ENCODE measurements around the gene PRAMEF5.
"Not testable (repeated sequence)": the region's sequence is repeated elsewhere in the genome, so short reads cannot be mapped to it uniquely, and the experiment has no call there.

The PRAMEF5 gene

GRCh38 chr1:13253898-13254297 lies at the start of gene PRAMEF5:
Gene PRAMEF5 (plus strand): TSS chr1:13254198. CDS start chr1:13259269, 5,071 bp downstream.
- H4K20me1 ChIP-seq, H3K4me3 ChIP-seq, H3K4me1 ChIP-seq, H3K27ac ChIP-seq, H3K27me3 ChIP-seq, H3K4me2 ChIP-seq, H3K36me3 ChIP-seq, H3K9ac ChIP-seq, H3K9me3 ChIP-seq: not testable (repeated sequence)

DNA sequence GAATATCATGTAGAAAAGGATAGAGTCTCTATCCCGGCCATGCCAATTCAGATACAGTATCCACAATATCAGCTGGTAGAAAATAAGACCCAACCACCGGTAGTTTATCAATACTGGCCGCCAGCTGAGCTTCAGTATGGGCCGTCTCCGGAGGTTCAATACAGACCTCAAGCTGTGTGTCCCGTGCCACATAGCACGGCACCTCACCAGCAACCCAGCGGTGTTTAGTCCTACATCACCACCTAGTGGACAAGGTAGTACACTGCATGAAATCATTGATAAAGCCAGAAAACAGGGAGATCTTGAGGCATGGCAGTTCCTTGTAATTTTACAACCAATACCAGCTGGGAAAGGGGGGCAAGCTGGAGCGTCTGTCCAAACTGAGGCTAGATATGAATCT lies 45.3 kb upstream of the PRAMEF5 start:
- H3K9me3 ChIP-seq, H3K36me3 ChIP-seq, H3K4me1 ChIP-seq, H3K4me2 ChIP-seq, H3K27ac ChIP-seq, H4K20me1 ChIP-seq, H3K4me3 ChIP-seq, H3K9ac ChIP-seq, H3K27me3 ChIP-seq: not testable (repeated sequence)

DNA sequence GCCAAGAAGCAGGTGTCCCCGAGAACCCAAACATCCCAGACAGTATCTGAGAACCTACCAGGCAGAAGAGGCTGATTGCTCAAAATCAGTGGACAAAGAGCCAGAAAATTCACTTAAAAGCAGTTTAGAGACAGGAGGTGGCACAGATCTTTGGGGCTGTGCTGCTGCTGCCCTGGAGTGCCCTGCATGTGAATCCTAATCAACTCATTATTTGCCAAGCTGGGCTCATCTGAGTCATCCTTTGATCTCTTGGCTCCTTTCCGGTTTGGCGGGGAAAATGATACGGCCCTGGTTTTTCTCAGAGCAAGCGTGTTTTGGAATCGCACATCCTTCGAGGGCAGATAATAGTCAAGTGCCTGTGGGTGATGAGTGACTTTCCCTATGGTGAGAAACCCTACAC lies 37.4 kb upstream of the PRAMEF5 start:
- H3K27ac ChIP-seq, H3K27me3 ChIP-seq, H3K9ac ChIP-seq, H3K4me3 ChIP-seq, H3K4me2 ChIP-seq, H4K20me1 ChIP-seq, H3K4me1 ChIP-seq, H3K9me3 ChIP-seq, H3K36me3 ChIP-seq: not testable (repeated sequence)

DNA sequence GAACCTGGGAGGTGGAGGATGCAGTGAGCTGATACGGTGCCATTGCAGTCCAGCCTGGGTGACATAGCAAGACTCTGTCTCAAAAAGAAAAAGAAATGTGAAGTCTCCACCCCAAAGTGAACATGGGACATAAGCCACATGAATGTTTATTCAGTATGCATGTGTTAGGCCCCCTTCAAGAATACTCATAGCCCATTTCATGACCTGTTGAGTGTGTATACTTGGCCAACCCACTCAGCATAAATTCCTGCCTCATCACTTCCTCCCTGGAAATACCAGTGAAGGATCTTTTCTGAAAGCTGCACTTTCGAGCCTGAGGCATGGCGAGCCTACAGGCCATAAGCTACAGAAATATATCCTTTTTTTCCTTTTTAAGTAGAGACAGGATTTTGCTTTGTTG lies 34.8 kb upstream of the PRAMEF5 start:
- not testable (repeated sequence) for H4K20me1 ChIP-seq, H3K9me3 ChIP-seq, H3K4me1 ChIP-seq, H3K9ac ChIP-seq, H3K27ac ChIP-seq, H3K4me3 ChIP-seq, H3K27me3 ChIP-seq, H3K4me2 ChIP-seq, H3K36me3 ChIP-seq

DNA sequence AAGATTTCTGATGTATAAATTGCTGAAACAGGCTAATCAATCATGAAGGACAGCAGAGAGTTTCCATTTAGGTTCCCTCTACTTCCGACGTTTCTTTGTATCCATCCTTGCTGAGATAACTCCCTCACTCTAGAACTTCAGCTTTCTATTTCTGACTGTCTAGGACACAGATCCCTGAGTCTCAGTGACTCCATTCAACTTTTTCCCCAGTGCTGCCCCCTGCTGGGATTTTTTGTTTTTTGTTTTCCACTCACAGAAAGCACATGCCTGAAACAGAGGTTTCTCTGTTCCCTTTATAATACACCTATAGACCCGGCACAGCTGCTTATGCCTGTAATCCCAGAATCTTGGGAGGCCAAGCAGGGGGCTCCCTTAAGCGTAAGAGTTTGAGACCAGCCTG lies 31.2 kb upstream of the PRAMEF5 start:
- H3K4me2 ChIP-seq, H4K20me1 ChIP-seq, H3K4me1 ChIP-seq, H3K4me3 ChIP-seq, H3K27me3 ChIP-seq, H3K9me3 ChIP-seq, H3K9ac ChIP-seq, H3K36me3 ChIP-seq, H3K27ac ChIP-seq: not testable (repeated sequence)

- Histone ChIP-seq H3K9ac (no peak overlapping the region), H4K20me1 (no peaks in the 10 kb centered on the region), H3K36me3 (no peaks in the 10 kb centered on the region), H3K27me3 (no peaks in the 10 kb centered on the region), H3K9me3 (no peaks in the 10 kb centered on the region), H3K4me1 (no peaks in the 10 kb centered on the region), H3K4me3 (no peak overlapping the region), H3K4me2 (no peak overlapping the region), H3K27ac (no peak overlapping the region)
- no peak for TF ChIP-seq Cebpa-rat (IDR thresholded peaks at IDR 0.05)
Observed at GRCh38 chr1:13224480-13225060, 29.4 kb upstream of the PRAMEF5 start.

DNA sequence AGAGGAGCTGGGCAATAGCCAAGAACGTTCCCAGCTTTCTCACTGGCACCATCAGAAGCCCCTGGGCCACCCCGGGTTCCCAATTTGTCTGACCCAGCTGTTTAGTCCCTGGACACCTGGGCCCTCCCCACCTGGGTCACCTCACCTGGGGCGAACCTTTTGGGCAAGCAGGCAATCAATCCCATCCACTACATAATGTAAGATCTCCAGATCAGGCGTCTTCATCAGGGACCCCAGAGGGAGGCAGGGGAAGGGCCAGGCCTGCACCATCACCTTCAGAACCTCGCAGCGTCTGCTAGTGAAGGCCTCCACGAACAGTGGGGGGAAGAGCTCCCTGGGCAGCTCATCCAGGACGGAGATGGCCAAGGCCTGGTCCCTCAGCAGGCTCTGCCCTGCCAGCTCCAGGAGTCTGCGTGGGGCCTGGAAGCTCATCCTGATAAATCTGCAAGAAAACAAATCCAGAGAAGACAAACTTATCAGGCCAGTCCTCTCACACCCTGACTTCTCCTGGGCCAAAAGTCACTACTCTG lies 28.3 kb upstream of the PRAMEF5 start, which contains the start of gene PRAMEF18:
Gene PRAMEF18 (minus strand): TSS at position 480 of the 530 bp plus-strand sequence. CDS start 48 bp downstream, at position 432.
- H4K20me1 ChIP-seq, H3K9me3 ChIP-seq, H3K27ac ChIP-seq, H3K36me3 ChIP-seq, H3K9ac ChIP-seq, H3K4me3 ChIP-seq, H3K4me2 ChIP-seq, H3K4me1 ChIP-seq, H3K27me3 ChIP-seq: not testable (repeated sequence)

- H3K27ac ChIP-seq, H3K27me3 ChIP-seq, H3K4me1 ChIP-seq, H3K4me2 ChIP-seq, H3K9ac ChIP-seq, H4K20me1 ChIP-seq, H3K9me3 ChIP-seq, H3K4me3 ChIP-seq, H3K36me3 ChIP-seq: not testable (repeated sequence)
Observed at GRCh38 chr1:13227271-13228055, 26.5 kb upstream of the PRAMEF5 start.

- no peak overlapping the region for H3K9ac ChIP-seq
- no peak for TF ChIP-seq Cebpa-rat (IDR thresholded peaks at IDR 0.05)
- no peak overlapping the region for H3K27ac ChIP-seq
- H3K27me3 ChIP-seq, result no peaks in the 10 kb centered on the region
- H3K9me3 ChIP-seq, result no peaks in the 10 kb centered on the region
- no peak overlapping the region for H3K4me2 ChIP-seq
- no peaks in the 10 kb centered on the region for H3K36me3 ChIP-seq
- H3K4me1 ChIP-seq, result no peaks in the 10 kb centered on the region
- no peaks in the 10 kb centered on the region for H4K20me1 ChIP-seq
- H3K4me3 ChIP-seq, result no peak overlapping the region
Observed at GRCh38 chr1:13228343-13228781, 25.6 kb upstream of the PRAMEF5 start.

GRCh38 chr1:13230096-13230495 lies 23.9 kb upstream of the PRAMEF5 start:
- H3K27me3 ChIP-seq, H4K20me1 ChIP-seq, H3K4me1 ChIP-seq, H3K9ac ChIP-seq, H3K4me3 ChIP-seq, H3K9me3 ChIP-seq, H3K36me3 ChIP-seq, H3K4me2 ChIP-seq, H3K27ac ChIP-seq: not testable (repeated sequence)

DNA sequence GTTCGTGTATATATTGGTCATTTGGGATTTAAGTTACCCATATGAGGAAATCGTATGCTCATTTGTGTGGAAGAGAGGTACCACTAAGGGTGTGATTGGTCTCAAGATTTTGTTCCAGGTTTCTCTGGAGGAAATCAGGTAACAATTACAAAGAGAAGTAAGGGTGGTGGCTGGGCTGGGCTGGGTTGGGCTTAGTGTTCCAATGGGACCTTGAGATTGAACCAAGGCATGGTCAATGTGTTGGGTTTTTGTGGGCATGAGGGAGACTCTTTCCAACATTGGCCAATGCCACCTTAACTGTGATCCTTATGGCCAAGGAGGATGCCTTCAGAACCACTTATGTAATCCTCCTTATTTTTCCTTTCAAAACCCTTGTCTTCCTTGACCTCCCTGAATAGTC lies 23.4 kb upstream of the PRAMEF5 start:
- H3K9me3 ChIP-seq, H3K27ac ChIP-seq, H3K9ac ChIP-seq, H3K4me2 ChIP-seq, H3K4me1 ChIP-seq, H3K27me3 ChIP-seq, H3K36me3 ChIP-seq, H4K20me1 ChIP-seq, H3K4me3 ChIP-seq: not testable (repeated sequence)

DNA sequence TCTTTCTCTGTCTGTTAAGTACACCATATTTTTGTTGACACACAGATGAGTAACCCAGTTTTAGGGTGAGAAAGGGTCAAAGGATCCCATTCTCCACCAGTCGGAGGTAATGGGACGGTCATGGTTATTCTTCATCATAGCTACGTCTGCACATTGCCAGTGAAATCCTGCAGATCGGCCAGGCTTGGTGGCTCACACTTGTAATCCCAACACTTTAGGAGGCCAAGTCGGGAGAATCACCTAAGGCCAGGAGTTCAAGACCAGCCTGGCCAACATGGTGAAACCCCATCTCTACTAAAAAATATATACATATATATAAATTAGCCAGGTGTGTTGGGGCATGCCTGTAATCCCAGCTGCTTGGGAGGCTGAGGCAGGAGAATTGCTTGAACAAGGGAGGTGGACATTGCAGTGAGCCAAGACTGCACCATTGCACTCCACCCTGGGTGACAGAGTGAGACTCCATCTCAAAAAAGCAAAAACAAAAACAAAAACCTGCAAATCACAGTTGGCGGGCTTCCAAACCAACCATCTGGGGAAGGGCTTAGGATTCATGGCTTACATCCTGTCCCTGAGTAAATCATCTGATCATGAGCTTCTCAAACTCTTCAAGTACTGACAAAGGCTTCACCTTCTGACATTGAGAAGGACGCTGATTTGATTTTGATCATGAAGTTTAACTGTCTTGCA lies 22.8 kb upstream of the PRAMEF5 start:
- H3K36me3 ChIP-seq, H3K4me3 ChIP-seq, H3K4me1 ChIP-seq, H3K27ac ChIP-seq, H3K27me3 ChIP-seq, H3K4me2 ChIP-seq, H3K9ac ChIP-seq, H4K20me1 ChIP-seq, H3K9me3 ChIP-seq: not testable (repeated sequence)

- H4K20me1 ChIP-seq, H3K27ac ChIP-seq, H3K4me3 ChIP-seq, H3K36me3 ChIP-seq, H3K4me2 ChIP-seq, H3K4me1 ChIP-seq, H3K9ac ChIP-seq, H3K9me3 ChIP-seq, H3K27me3 ChIP-seq: not testable (repeated sequence)
Observed at GRCh38 chr1:13232056-13232455, 21.9 kb upstream of the PRAMEF5 start.

GRCh38 chr1:13234057-13234456 lies 19.9 kb upstream of the PRAMEF5 start:
- H3K36me3 ChIP-seq, H3K9me3 ChIP-seq, H3K27me3 ChIP-seq, H3K4me1 ChIP-seq, H3K4me3 ChIP-seq, H3K9ac ChIP-seq, H3K4me2 ChIP-seq, H4K20me1 ChIP-seq, H3K27ac ChIP-seq: not testable (repeated sequence)
